Measurements from ENCODE around the gene PIK3R1. TPM values are rescaled to one million over a fixed set of nuclear protein-coding genes. Genes with fewer than 3 reads are reported as not detected.

The PIK3R1 gene
- total and polyA plus RNA-seq, 2 experiments from 2014 or later = 5.9 to 9.8 TPM

DNA sequence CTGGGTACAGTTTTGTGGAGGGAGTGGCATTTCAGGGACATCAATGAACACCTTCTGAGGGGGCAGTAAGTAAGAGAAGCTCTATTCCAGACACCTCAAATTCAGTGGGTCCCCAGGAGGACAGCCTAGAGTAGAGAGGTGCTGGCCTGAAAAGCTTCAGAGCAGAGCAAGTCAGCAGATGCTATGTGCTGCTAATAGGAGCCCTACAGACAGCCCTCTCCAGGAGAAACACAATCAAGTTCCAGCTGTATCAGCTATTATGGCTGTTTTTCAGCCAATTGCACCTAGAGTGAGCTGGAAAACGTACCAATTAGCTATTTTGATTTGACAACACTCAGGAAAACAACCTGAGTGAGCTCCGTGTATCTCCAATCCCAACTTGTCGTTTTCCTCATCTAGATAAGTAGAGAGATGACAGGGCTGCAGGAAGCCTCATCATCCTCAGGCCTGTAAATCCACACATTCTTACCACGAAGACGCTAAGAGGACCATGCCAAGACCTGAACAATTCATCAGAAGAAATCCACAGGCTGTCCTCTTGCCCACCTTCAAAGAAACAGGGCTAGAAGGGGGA is 104.9 kb downstream of the PIK3R1 start:
- Mint-ChIP-seq H3K36me3 (ENCODE audit: low read depth) (peaks cover 14% of the 10 kb centered on the region), H3K9me3 (peaks cover 23% of the 10 kb centered on the region), H3K27ac (no peak overlapping the region), H3K27me3 (ENCODE audit: insufficient read depth, low read depth, poor library complexity) (no peaks in the 10 kb centered on the region), H3K4me3 (no peak overlapping the region), H3K4me1 (no peaks in the 10 kb centered on the region; the same call in 2 of the 3 replicates)
- no peaks in the 10 kb centered on the region for H3K79me2 ChIP-seq (replicated peaks; ENCODE audit: insufficient read depth)
- H3K9me2 ChIP-seq (ENCODE audit: insufficient read depth) = peaks cover 11% of the 10 kb centered on the region
- no peak overlapping the region for H3K4me3 ChIP-seq
- H2AFZ ChIP-seq = no peak overlapping the region
- no peak for DNase-seq (ENCODE audit: low spot score)
- no peaks in the 10 kb centered on the region for H4K20me1 ChIP-seq (replicated peaks; ENCODE audit: insufficient read depth)
- H3K4me1 ChIP-seq (ENCODE audit: insufficient read depth) = no peaks in the 10 kb centered on the region
- H3K4me2 ChIP-seq = no peak overlapping the region
- TF ChIP-seq, protein P1, sequence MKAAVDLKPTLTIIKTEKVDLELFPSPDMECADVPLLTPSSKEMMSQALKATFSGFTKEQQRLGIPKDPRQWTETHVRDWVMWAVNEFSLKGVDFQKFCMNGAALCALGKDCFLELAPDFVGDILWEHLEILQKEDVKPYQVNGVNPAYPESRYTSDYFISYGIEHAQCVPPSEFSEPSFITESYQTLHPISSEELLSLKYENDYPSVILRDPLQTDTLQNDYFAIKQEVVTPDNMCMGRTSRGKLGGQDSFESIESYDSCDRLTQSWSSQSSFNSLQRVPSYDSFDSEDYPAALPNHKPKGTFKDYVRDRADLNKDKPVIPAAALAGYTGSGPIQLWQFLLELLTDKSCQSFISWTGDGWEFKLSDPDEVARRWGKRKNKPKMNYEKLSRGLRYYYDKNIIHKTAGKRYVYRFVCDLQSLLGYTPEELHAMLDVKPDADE (IDR thresholded peaks at IDR 0.05) = no peak
- TF ChIP-seq STAT1 (IDR thresholded peaks at IDR 0.05; ENCODE audit: unreplicated experiment) (no peak), EZH2 (IDR thresholded peaks at IDR 0.05; ENCODE audit: low read depth, unreplicated experiment) (no peak), ZNF114 (CRISPR knock-in tag; IDR thresholded peaks at IDR 0.05) (no peak), POLR2AphosphoS5 (IDR thresholded peaks at IDR 0.05; ENCODE audit: low read depth) (no peak), ZNF331 (CRISPR knock-in tag; IDR thresholded peaks at IDR 0.05; ENCODE audit: low read depth) (no peak), JUNB (IDR thresholded peaks at IDR 0.05; ENCODE audit: unreplicated experiment) (no peak), EZH2phosphoT487 (IDR thresholded peaks at IDR 0.05; ENCODE audit: unreplicated experiment) (no peak), CREB1 (CRISPR knock-in tag; IDR thresholded peaks at IDR 0.05; ENCODE audit: low read depth) (no peak), NANOG (IDR thresholded peaks at IDR 0.05; ENCODE audit: borderline replicate concordance) (no peak)
- TF ChIP-seq, protein P2, sequence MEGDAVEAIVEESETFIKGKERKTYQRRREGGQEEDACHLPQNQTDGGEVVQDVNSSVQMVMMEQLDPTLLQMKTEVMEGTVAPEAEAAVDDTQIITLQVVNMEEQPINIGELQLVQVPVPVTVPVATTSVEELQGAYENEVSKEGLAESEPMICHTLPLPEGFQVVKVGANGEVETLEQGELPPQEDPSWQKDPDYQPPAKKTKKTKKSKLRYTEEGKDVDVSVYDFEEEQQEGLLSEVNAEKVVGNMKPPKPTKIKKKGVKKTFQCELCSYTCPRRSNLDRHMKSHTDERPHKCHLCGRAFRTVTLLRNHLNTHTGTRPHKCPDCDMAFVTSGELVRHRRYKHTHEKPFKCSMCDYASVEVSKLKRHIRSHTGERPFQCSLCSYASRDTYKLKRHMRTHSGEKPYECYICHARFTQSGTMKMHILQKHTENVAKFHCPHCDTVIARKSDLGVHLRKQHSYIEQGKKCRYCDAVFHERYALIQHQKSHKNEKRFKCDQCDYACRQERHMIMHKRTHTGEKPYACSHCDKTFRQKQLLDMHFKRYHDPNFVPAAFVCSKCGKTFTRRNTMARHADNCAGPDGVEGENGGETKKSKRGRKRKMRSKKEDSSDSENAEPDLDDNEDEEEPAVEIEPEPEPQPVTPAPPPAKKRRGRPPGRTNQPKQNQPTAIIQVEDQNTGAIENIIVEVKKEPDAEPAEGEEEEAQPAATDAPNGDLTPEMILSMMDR (conservative IDR thresholded peaks at IDR 0.05; ENCODE audit: low read depth in 2 of 2) = no peak
- TF ChIP-seq, protein P3, sequence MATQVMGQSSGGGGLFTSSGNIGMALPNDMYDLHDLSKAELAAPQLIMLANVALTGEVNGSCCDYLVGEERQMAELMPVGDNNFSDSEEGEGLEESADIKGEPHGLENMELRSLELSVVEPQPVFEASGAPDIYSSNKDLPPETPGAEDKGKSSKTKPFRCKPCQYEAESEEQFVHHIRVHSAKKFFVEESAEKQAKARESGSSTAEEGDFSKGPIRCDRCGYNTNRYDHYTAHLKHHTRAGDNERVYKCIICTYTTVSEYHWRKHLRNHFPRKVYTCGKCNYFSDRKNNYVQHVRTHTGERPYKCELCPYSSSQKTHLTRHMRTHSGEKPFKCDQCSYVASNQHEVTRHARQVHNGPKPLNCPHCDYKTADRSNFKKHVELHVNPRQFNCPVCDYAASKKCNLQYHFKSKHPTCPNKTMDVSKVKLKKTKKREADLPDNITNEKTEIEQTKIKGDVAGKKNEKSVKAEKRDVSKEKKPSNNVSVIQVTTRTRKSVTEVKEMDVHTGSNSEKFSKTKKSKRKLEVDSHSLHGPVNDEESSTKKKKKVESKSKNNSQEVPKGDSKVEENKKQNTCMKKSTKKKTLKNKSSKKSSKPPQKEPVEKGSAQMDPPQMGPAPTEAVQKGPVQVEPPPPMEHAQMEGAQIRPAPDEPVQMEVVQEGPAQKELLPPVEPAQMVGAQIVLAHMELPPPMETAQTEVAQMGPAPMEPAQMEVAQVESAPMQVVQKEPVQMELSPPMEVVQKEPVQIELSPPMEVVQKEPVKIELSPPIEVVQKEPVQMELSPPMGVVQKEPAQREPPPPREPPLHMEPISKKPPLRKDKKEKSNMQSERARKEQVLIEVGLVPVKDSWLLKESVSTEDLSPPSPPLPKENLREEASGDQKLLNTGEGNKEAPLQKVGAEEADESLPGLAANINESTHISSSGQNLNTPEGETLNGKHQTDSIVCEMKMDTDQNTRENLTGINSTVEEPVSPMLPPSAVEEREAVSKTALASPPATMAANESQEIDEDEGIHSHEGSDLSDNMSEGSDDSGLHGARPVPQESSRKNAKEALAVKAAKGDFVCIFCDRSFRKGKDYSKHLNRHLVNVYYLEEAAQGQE (IDR thresholded peaks at IDR 0.05; ENCODE audit: unreplicated experiment) = no peak
- TF ChIP-seq, protein P4, sequence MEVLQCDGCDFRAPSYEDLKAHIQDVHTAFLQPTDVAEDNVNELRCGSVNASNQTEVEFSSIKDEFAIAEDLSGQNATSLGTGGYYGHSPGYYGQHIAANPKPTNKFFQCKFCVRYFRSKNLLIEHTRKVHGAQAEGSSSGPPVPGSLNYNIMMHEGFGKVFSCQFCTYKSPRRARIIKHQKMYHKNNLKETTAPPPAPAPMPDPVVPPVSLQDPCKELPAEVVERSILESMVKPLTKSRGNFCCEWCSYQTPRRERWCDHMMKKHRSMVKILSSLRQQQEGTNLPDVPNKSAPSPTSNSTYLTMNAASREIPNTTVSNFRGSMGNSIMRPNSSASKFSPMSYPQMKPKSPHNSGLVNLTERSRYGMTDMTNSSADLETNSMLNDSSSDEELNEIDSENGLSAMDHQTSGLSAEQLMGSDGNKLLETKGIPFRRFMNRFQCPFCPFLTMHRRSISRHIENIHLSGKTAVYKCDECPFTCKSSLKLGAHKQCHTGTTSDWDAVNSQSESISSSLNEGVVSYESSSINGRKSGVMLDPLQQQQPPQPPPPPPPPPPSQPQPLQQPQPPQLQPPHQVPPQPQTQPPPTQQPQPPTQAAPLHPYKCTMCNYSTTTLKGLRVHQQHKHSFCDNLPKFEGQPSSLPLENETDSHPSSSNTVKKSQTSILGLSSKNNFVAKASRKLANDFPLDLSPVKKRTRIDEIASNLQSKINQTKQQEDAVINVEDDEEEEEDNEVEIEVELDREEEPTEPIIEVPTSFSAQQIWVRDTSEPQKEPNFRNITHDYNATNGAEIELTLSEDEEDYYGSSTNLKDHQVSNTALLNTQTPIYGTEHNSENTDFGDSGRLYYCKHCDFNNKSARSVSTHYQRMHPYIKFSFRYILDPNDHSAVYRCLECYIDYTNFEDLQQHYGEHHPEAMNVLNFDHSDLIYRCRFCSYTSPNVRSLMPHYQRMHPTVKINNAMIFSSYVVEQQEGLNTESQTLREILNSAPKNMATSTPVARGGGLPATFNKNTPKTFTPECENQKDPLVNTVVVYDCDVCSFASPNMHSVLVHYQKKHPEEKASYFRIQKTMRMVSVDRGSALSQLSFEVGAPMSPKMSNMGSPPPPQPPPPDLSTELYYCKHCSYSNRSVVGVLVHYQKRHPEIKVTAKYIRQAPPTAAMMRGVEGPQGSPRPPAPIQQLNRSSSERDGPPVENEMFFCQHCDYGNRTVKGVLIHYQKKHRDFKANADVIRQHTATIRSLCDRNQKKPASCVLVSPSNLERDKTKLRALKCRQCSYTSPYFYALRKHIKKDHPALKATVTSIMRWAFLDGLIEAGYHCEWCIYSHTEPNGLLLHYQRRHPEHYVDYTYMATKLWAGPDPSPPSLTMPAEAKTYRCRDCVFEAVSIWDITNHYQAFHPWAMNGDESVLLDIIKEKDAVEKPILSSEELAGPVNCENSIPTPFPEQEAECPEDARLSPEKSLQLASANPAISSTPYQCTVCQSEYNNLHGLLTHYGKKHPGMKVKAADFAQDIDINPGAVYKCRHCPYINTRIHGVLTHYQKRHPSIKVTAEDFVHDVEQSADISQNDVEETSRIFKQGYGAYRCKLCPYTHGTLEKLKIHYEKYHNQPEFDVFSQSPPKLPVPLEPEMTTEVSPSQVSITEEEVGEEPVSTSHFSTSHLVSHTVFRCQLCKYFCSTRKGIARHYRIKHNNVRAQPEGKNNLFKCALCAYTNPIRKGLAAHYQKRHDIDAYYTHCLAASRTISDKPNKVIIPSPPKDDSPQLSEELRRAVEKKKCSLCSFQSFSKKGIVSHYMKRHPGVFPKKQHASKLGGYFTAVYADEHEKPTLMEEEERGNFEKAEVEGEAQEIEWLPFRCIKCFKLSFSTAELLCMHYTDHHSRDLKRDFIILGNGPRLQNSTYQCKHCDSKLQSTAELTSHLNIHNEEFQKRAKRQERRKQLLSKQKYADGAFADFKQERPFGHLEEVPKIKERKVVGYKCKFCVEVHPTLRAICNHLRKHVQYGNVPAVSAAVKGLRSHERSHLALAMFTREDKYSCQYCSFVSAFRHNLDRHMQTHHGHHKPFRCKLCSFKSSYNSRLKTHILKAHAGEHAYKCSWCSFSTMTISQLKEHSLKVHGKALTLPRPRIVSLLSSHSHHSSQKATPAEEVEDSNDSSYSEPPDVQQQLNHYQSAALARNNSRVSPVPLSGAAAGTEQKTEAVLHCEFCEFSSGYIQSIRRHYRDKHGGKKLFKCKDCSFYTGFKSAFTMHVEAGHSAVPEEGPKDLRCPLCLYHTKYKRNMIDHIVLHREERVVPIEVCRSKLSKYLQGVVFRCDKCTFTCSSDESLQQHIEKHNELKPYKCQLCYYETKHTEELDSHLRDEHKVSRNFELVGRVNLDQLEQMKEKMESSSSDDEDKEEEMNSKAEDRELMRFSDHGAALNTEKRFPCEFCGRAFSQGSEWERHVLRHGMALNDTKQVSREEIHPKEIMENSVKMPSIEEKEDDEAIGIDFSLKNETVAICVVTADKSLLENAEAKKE (CRISPR knock-in tag; IDR thresholded peaks at IDR 0.05) = no peak
- H3K27ac ChIP-seq (ENCODE audit: low read depth) = no peak overlapping the region
- no peaks in the 10 kb centered on the region for H3K27me3 ChIP-seq (ENCODE audit: insufficient read depth)
- no peak for ATAC-seq
- H3F3A ChIP-seq (replicated peaks; ENCODE audit: low read depth) = no peaks in the 10 kb centered on the region
- no peaks in the 10 kb centered on the region for H3K36me3 ChIP-seq (ENCODE audit: insufficient read depth)
